OCI-LY3 (cell line): ENCODE results near the gene CACNA2D1.

Source experiments
- H2AFZ ChIP-seq: fragments of 200-600, 300-600 bp; shearing (Covaris generic); 2 replicates; pipeline ENCODE4 v1.6.0; 2014; ENCODE audit warnings: antibody characterized with exemption, low read depth, low read length
- H3K27ac ChIP-seq: fragments of 200-600, 300-600 bp; sonication (generic); 2 replicates; pipeline ENCODE4 v1.5.1; 2014; ENCODE audit warnings: mild to moderate bottlenecking, low read length, moderate library complexity, mixed read lengths
- H3K27me3 ChIP-seq: fragments of 200-600, 300-600 bp; sonication (generic); 2 replicates; pipeline ENCODE4 v1.6.1; 2014; ENCODE audit warnings: low read depth, low read length, mixed read lengths
- H3K36me3 ChIP-seq: fragments of 200-600, 300-600 bp; sonication (generic); replicated peaks from 2 replicates; pipeline ENCODE3; 2014; ENCODE audit warnings: low read depth, low read length, mixed read lengths
- H3K4me1 ChIP-seq: fragments of 300-600, 200-600 bp; sonication (generic); 2 replicates; pipeline ENCODE4 v1.6.1; 2014; ENCODE audit warnings: low read length, mixed read lengths
- H3K4me2 ChIP-seq: fragments of 200-600, 300-600 bp; sonication (generic); 2 replicates; pipeline ENCODE4 v1.6.1; 2014; ENCODE audit warnings: low read length, mixed read lengths
- H3K4me3 ChIP-seq: fragments of 300-600, 200-600 bp; sonication (generic); 2 replicates; pipeline ENCODE4 v1.5.1; 2014; ENCODE audit warnings: antibody characterized with exemption, mild to moderate bottlenecking, low read length, moderate library complexity
- H3K79me2 ChIP-seq: fragments of 300-600, 200-600 bp; shearing (Covaris generic); 2 replicates; pipeline ENCODE4 v1.6.1; 2014; ENCODE audit warnings: mild to moderate bottlenecking, low read length, mixed read lengths
- H3K9ac ChIP-seq: fragments of 300-600, 200-600 bp; shearing (Covaris generic); 2 replicates; pipeline ENCODE4 v1.6.0; 2014; ENCODE audit warnings: mild to moderate bottlenecking, low read length, moderate library complexity
- H3K9me3 ChIP-seq: fragments of 200-600, 300-600 bp; shearing (Covaris generic); 2 replicates; pipeline ENCODE4 v1.6.1; 2014; ENCODE audit warnings: low read length, mixed read lengths; ENCODE audit not compliant: insufficient read depth
- H4K20me1 ChIP-seq: fragments of 200-600, 300-600 bp; sonication (generic); 2 replicates; pipeline ENCODE4 v1.6.1; 2016; ENCODE audit warnings: low read length, mixed read lengths; ENCODE audit not compliant: insufficient read depth
- CTCF ChIP-seq: fragments of 200-600, 300-600 bp; sonication (generic); IDR thresholded peaks from 2 replicates; pipeline ENCODE4 v1.5.1; 2014; ENCODE audit warnings: antibody characterized with exemption, low read length, low read depth
- EZH2phosphoT487 ChIP-seq: fragments of 200-600 bp; shearing (Covaris generic); IDR thresholded peaks from 2 replicates; pipeline ENCODE4 v1.6.1; 2018; ENCODE audit warnings: antibody characterized with exemption, mixed run types, low read depth

The CACNA2D1 gene

DNA sequence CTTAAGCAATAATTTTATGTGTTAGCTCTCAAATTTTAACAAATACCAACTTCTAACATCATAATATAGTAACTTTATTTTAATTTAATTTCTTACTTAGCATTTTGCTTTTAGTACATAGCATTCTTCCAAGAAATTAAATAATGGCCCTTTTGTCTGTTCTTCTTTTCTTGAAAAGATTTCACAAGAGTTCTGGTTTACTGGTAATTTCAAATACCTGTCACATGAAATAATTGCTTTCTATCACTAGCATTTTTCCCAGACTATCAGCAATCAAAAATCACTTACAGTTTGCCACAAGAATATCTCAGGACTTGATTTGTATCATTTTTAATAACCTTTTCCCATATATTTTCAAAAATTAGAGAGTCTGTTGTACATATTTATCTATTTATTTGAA lies 193.0 kb downstream of the CACNA2D1 start:
- H3K9me3 ChIP-seq = no peaks in the 10 kb centered on the region
- no peaks in the 10 kb centered on the region for H4K20me1 ChIP-seq
- no peaks in the 10 kb centered on the region for H3K79me2 ChIP-seq
- no peak overlapping the region for H3K9ac ChIP-seq
- H3K27ac ChIP-seq = no peak overlapping the region
- 0 out of 2 replicates have a peak, but pooled peaks cover 2% of the 10 kb centered on the region for H3K27me3 ChIP-seq
- no peaks in the 10 kb centered on the region for H3K4me1 ChIP-seq
- H3K4me3 ChIP-seq = no peak overlapping the region
- H3K36me3 ChIP-seq = no peaks in the 10 kb centered on the region
- H2AFZ ChIP-seq = no peak overlapping the region
- H3K4me2 ChIP-seq = no peak overlapping the region
- TF ChIP-seq EZH2phosphoT487 (no peak), CTCF (no peak)

DNA sequence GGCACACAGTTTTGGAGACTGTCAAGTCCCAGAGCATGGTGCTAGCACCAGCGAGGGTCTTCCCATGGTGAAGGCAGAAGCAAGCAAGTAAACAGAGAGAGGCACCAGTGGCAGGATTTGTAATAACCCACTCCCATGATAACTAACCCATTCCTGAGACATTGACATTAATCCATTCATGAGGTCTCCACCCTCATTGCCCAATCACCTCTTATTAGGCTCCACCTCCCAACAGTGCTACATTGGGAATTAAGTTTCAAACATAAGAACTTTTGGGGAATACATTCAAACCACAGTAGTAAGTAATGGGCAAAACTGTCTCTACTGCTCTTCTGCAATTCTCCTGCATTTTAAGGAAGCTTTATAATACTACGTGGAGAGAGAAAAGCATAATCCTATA lies 193.6 kb downstream of the CACNA2D1 start:
- no peaks in the 10 kb centered on the region for H3K9me3 ChIP-seq
- no peak overlapping the region for H3K4me3 ChIP-seq
- no peak overlapping the region for H3K27ac ChIP-seq
- 0 out of 2 replicates have a peak, but pooled peaks cover 2% of the 10 kb centered on the region for H3K27me3 ChIP-seq
- H3K9ac ChIP-seq = no peak overlapping the region
- no peaks in the 10 kb centered on the region for H3K4me1 ChIP-seq
- H3K79me2 ChIP-seq = no peaks in the 10 kb centered on the region
- no peaks in the 10 kb centered on the region for H4K20me1 ChIP-seq
- no peak for TF ChIP-seq CTCF
- TF ChIP-seq EZH2phosphoT487 = no peak
- H2AFZ ChIP-seq = no peak overlapping the region
- no peak overlapping the region for H3K4me2 ChIP-seq
- H3K36me3 ChIP-seq = no peaks in the 10 kb centered on the region

GRCh38 chr7:82247814-82248433 lies 195.7 kb downstream of the CACNA2D1 start:
- no peak overlapping the region for H3K27ac ChIP-seq

DNA sequence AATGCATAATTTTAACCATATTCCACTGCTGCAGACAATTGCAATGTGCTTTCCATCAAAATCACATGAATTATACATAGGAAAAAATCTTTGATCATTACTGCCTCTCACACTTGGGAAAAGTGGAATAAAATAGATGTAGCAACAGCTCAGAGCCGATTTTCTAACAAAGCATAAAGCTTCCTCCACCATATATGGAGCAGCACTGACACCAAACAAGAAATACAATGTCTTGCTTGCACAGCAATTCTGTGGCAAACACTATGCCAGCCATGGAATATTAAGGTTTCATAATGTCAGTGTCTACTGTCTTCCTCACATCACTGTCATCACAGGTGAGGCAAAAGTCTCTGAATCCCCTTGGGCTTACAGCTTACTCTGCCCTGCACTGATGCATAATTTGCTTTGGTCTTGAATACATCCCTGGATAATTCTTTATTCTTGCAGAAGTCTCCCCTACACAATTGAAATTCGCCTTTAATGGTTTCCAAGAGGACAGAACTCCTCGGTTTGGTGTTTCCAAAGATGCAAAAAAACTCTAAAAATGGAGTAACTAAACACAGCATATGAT lies 198.5 kb downstream of the CACNA2D1 start:
- Histone ChIP-seq H2AFZ (no peak overlapping the region), H3K36me3 (no peaks in the 10 kb centered on the region), H4K20me1 (no peaks in the 10 kb centered on the region), H3K9ac (no peak overlapping the region), H3K4me2 (no peak overlapping the region), H3K4me3 (no peak overlapping the region), H3K79me2 (no peaks in the 10 kb centered on the region), H3K4me1 (no peaks in the 10 kb centered on the region), H3K9me3 (no peaks in the 10 kb centered on the region), H3K27ac (no peak overlapping the region), H3K27me3 (no peaks in the 10 kb centered on the region)
- TF ChIP-seq EZH2phosphoT487 (no peak), CTCF (no peak)

More at GRCh38 chr7:82247814-82248433, 195.7 kb downstream of the CACNA2D1 start:
- Histone ChIP-seq H3K9ac (no peak overlapping the region), H3K4me3 (no peak overlapping the region), H4K20me1 (no peaks in the 10 kb centered on the region), H3K79me2 (no peaks in the 10 kb centered on the region), H2AFZ (no peak overlapping the region), H3K4me1 (no peaks in the 10 kb centered on the region), H3K9me3 (no peaks in the 10 kb centered on the region), H3K36me3 (no peaks in the 10 kb centered on the region), H3K27me3 (0 out of 2 replicates have a peak, but pooled peaks cover 2% of the 10 kb centered on the region), H3K4me2 (no peak overlapping the region)
- TF ChIP-seq CTCF (peak; percentile 68), EZH2phosphoT487 (no peak)
